GM23338 (cell line): ENCODE measurements around the gene NIN. TPM values are rescaled to one million over a fixed set of nuclear protein-coding genes. Genes with fewer than 3 reads are reported as not detected.

Experiments used
- ATAC-seq: fragments of 200-7000 bp; cut with Tn5 transposase; 3 replicates; pipeline ENCODE4 v1.9.1; 2020
- DNase-seq: peaks from one replicate; pipeline ENCODE4 v3.0.0-alpha.2; 2015; ENCODE audit warnings: low spot score
- H2AFZ ChIP-seq: fragments of 200-600 bp; sonication (generic); 2 replicates; pipeline ENCODE4 v1.8.0; 2016; ENCODE audit warnings: antibody characterized with exemption, mild to moderate bottlenecking, moderate library complexity
- H3F3A ChIP-seq: fragments of 200-600 bp; sonication (generic); replicated peaks from 2 replicates; pipeline ENCODE4 v1.8.0; 2017; ENCODE audit warnings: antibody characterized with exemption, mixed run types, low read depth
- H3K27ac ChIP-seq: fragments of 200-600 bp; sonication (generic); 2 replicates; pipeline ENCODE4 v1.6.1; 2016; ENCODE audit warnings: low read depth
- H3K27me3 ChIP-seq: fragments of 200-600 bp; sonication (generic); 2 replicates; pipeline ENCODE4 v1.8.0; 2016; ENCODE audit warnings: mild to moderate bottlenecking, mixed run types, moderate library complexity; ENCODE audit not compliant: insufficient read depth
- H3K36me3 ChIP-seq: fragments of 200-600 bp; sonication (generic); 2 replicates; pipeline ENCODE4 v1.8.0; 2016; ENCODE audit warnings: mild to moderate bottlenecking; ENCODE audit not compliant: insufficient read depth
- H3K4me1 ChIP-seq: fragments of 200-600 bp; sonication (generic); 2 replicates; pipeline ENCODE4 v1.8.0; 2016; ENCODE audit warnings: mild to moderate bottlenecking, moderate library complexity; ENCODE audit not compliant: insufficient read depth
- H3K4me2 ChIP-seq: fragments of 200-600 bp; sonication (generic); 2 replicates; pipeline ENCODE4 v1.7.1; 2017; ENCODE audit warnings: mixed run types
- H3K4me3 ChIP-seq: fragments of 200-600 bp; sonication (generic); 2 replicates; pipeline ENCODE4 v1.6.1; 2016; ENCODE audit warnings: mixed run types
- H3K79me2 ChIP-seq: fragments of 200-600 bp; sonication (generic); replicated peaks from 2 replicates; pipeline ENCODE4 v1.8.0; 2017; ENCODE audit warnings: mild to moderate bottlenecking; ENCODE audit not compliant: insufficient read depth
- H3K9me2 ChIP-seq: fragments of 200-600 bp; sonication (generic); 2 replicates; pipeline ENCODE4 v1.8.0; 2017; ENCODE audit not compliant: insufficient read depth
- H4K20me1 ChIP-seq: fragments of 200-600 bp; sonication (generic); replicated peaks from 2 replicates; pipeline ENCODE4 v1.8.0; 2017; ENCODE audit warnings: mild to moderate bottlenecking; ENCODE audit not compliant: insufficient read depth
- H3K27ac Mint-ChIP-seq: 2 replicates; pipeline ENCODE4 v1.8.0; 2020; ENCODE audit warnings: inconsistent platforms, mild to moderate bottlenecking, moderate library complexity, mixed read lengths
- H3K27me3 Mint-ChIP-seq: 3 replicates; pipeline ENCODE4 v1.8.0; 2022; ENCODE audit warnings: low read depth, mild to moderate bottlenecking, moderate library complexity, mixed read lengths, inconsistent platforms; ENCODE audit not compliant: insufficient read depth, poor library complexity
- H3K36me3 Mint-ChIP-seq: 3 replicates; pipeline ENCODE4 v1.8.0; 2021; ENCODE audit warnings: low read depth, mild to moderate bottlenecking, inconsistent platforms, moderate library complexity, mixed read lengths
- H3K4me1 Mint-ChIP-seq: 3 replicates; pipeline ENCODE4 v1.8.0; 2020; ENCODE audit warnings: mild to moderate bottlenecking, inconsistent platforms, mixed read lengths
- H3K4me3 Mint-ChIP-seq: 3 replicates; pipeline ENCODE4 v1.8.0; 2021; ENCODE audit warnings: moderate library complexity, mild to moderate bottlenecking, inconsistent platforms, mixed read lengths
- H3K9me3 Mint-ChIP-seq: 3 replicates; pipeline ENCODE4 v1.8.0; 2020; ENCODE audit warnings: moderate library complexity, mild to moderate bottlenecking, inconsistent platforms, mixed read lengths
- CREB1 ChIP-seq: fragments of 250-450 bp; sonication (Bioruptor Pico); IDR thresholded peaks from 2 replicates; pipeline ENCODE4 v1.5.0; 2020; ENCODE audit warnings: low read depth, mild to moderate bottlenecking, moderate library complexity
- EZH2 ChIP-seq: fragments of 200-600 bp; sonication (generic); IDR thresholded peaks from one replicate; pipeline ENCODE4 v1.8.0; 2017; ENCODE audit warnings: antibody characterized with exemption, mild to moderate bottlenecking, low read depth; ENCODE audit not compliant: unreplicated experiment
- NANOG ChIP-seq: IDR thresholded peaks from 2 replicates; pipeline ENCODE4 v1.6.1; 2016; ENCODE audit warnings: antibody characterized with exemption, borderline replicate concordance
- REST ChIP-seq: IDR thresholded peaks from one replicate; pipeline ENCODE4 v1.6.1; 2018; ENCODE audit warnings: antibody characterized with exemption; ENCODE audit not compliant: unreplicated experiment
- ZNF462 ChIP-seq: fragments of 250-450 bp; sonication (Bioruptor Pico); IDR thresholded peaks from 2 replicates; pipeline ENCODE4 v1.5.0; 2020; ENCODE audit warnings: mild to moderate bottlenecking, moderate library complexity
- polyA plus RNA-seq: library from polyadenylated mRNA; unstranded; fragments of >200 nt; fragmentation: Nextera tagmentation; extraction: Ambion mirVana; gene quantifications from 2 replicates; pipeline ENCODE4 v1.2.1, GENCODE V29; 2016
- total RNA-seq: library from RNA; depleted of rRNA; stranded (reverse); fragments of >200 nt; shearing (Covaris generic); gene quantifications from 2 replicates; pipeline ENCODE4 v1.2.3, GENCODE V29; 2014

The NIN gene
- total and polyA plus RNA-seq, 2 experiments from 2014 or later: 7.4 to 17.4 TPM

GRCh38 chr14:50806241-50806933 is 24.6 kb downstream of the NIN start:
- ATAC-seq (no peak), DNase-seq (no peak)
- Mint-ChIP-seq H3K27me3 (no peaks in the 10 kb centered on the region), H3K9me3 (no peaks in the 10 kb centered on the region), H3K4me3 (no peak overlapping the region), H3K36me3 (no peaks in the 10 kb centered on the region; the same call in 2 of the 3 replicates), H3K4me1 (peaks cover 6% of the 10 kb centered on the region), H3K27ac (no peak overlapping the region)
- H3K4me3 ChIP-seq: no peak overlapping the region
- H2AFZ ChIP-seq: no peak overlapping the region
- H3K9me2 ChIP-seq: no peaks in the 10 kb centered on the region
- 0 out of 2 replicates have a peak, but pooled peaks cover 10% of the 10 kb centered on the region for H3K4me1 ChIP-seq
- H3K4me2 ChIP-seq: no peak overlapping the region
- H4K20me1 ChIP-seq: 0 out of 2 replicates have a peak, but pooled peaks cover 2% of the 10 kb centered on the region
- H3K79me2 ChIP-seq: peaks cover under 1% of the 10 kb centered on the region; the same call in 1 of the 2 replicates
- H3K27me3 ChIP-seq: no peaks in the 10 kb centered on the region
- TF ChIP-seq ZNF462 (CRISPR knock-in tag) (no peak), EZH2 (no peak), CREB1 (CRISPR knock-in tag) (no peak), REST (no peak), NANOG (no peak)
- no peaks in the 10 kb centered on the region for H3F3A ChIP-seq
- H3K27ac ChIP-seq: no peak overlapping the region
- no peaks in the 10 kb centered on the region for H3K36me3 ChIP-seq
